K562 (cell line): ENCODE data around the gene DNASE2. TPM values are rescaled to one million over a fixed set of nuclear protein-coding genes. Genes with fewer than 3 reads are reported as not detected.

Experiments used
- ATAC-seq: fragments of 200-7000 bp; cut with Tn5 transposase; 3 replicates; pipeline ENCODE4 v1.9.1; 2020; ENCODE audit warnings: moderate library complexity
- BruUV-seq: library from RNA; stranded (reverse); fragments of 400-500 nt; replicated peaks from 2 replicates; lab custom pipeline; 2021; lab: Mats Ljungman, UMichigan
- CTCF ChIA-PET: fragments of 300-600 bp; formaldehyde crosslinking; extraction: SDS; loops from one replicate; lab custom pipeline; 2021; ENCODE audit warnings: low intra/inter-chr PET ratio; lab: Yijun Ruan, JAX
- POLR2A ChIA-PET: fragments of 300-600, 350-650 bp; sonication (Branson Sonifier 250); formaldehyde crosslinking; extraction: SDS; loops from one replicate; lab custom pipeline; 2021; ENCODE audit warnings: antibody characterized with exemption, inconsistent platforms; lab: Yijun Ruan, JAX
- DNase-seq, 4 experiments: peaks; one replicate each; pipeline versions ENCODE4 v3.0.0 to v3.0.0-alpha.2; 2011 to 2018; ENCODE audit warnings: low spot score in 3 of 4, mixed read lengths in 3 of 4; ENCODE audit errors: extremely low read depth in 1 of 4
- FAIRE-seq: peaks from 2 replicates; lab custom pipeline; 2011; peaks lifted over from hg19 to GRCh38; lab: Jason Lieb, UNC
- H2AFZ ChIP-seq: 2 replicates; pipeline ENCODE4 v1.6.0; 2011; ENCODE audit warnings: low read depth, low read length, control low read depth, inconsistent platforms
- H3K27ac ChIP-seq: fragments of 200-600 bp; 3 replicates; pipeline ENCODE4 v1.8.0; 2011; ENCODE audit warnings: low read depth, mild to moderate bottlenecking, control low read depth, inconsistent platforms, low read length, moderate library complexity, mixed read lengths; ENCODE audit errors: extremely low read depth
- H3K27me3 ChIP-seq, 2 experiments: fragments of 300-600 bp in 1 of 2; 2 replicates in 1 of 2; 3 replicates in 1 of 2; pipeline versions ENCODE4 v1.6.0 to v1.8.0; 2011; ENCODE audit warnings: inconsistent platforms in 2 of 2, low read length in 2 of 2, mild to moderate bottlenecking in 1 of 2, mixed read lengths in 1 of 2, moderate library complexity in 1 of 2; ENCODE audit not compliant: control insufficient read depth in 2 of 2, insufficient read depth in 2 of 2
- H3K36me3 ChIP-seq: fragments of 300-600 bp; 3 replicates; pipeline ENCODE4 v1.8.0; 2011; ENCODE audit warnings: mild to moderate bottlenecking, low read length, inconsistent platforms; ENCODE audit not compliant: control insufficient read depth, insufficient read depth
- H3K4me1 ChIP-seq, 2 experiments: fragments of 200-600 bp in 1 of 2; replicated peaks in 1 of 2; 2 replicates in 1 of 2; 3 replicates in 1 of 2; pipeline versions ENCODE4 v1.5.1 to v1.8.0; 2011; ENCODE audit warnings: inconsistent platforms in 2 of 2, low read length in 2 of 2, mild to moderate bottlenecking in 1 of 2, mixed read lengths in 1 of 2, moderate library complexity in 1 of 2; ENCODE audit not compliant: control insufficient read depth in 2 of 2, insufficient read depth in 2 of 2
- H3K4me2 ChIP-seq: 2 replicates; pipeline ENCODE4 v1.6.1; 2011; ENCODE audit warnings: low read length, control low read depth, inconsistent platforms, mixed read lengths; ENCODE audit not compliant: insufficient read depth
- H3K4me3 ChIP-seq: fragments of 200-600 bp; sonication (generic), shearing (Covaris generic); 2 replicates; pipeline ENCODE4 v1.5.1; 2016; ENCODE audit warnings: control low read depth, inconsistent platforms
- H3K79me2 ChIP-seq: fragments of 200-600 bp; 3 replicates; pipeline ENCODE4 v1.8.0; 2011; ENCODE audit warnings: low read length, inconsistent platforms; ENCODE audit not compliant: control insufficient read depth, insufficient read depth
- H3K9ac ChIP-seq, 2 experiments: 2 replicates each; pipeline versions ENCODE4 v1.6.0 to v1.6.1; 2011; ENCODE audit warnings: low read depth in 2 of 2, low read length in 2 of 2, control low read depth in 1 of 2, inconsistent platforms in 1 of 2, mild to moderate bottlenecking in 1 of 2, mixed read lengths in 1 of 2; ENCODE audit not compliant: insufficient read depth in 1 of 2
- H3K9me1 ChIP-seq: one replicate; pipeline ENCODE4 v1.6.0; 2011; ENCODE audit warnings: inconsistent platforms, mild to moderate bottlenecking, low read length, moderate library complexity; ENCODE audit not compliant: control insufficient read depth, insufficient read depth
- H3K9me3 ChIP-seq: replicated peaks from 2 replicates; pipeline ENCODE4 v1.5.1; 2011; ENCODE audit warnings: low read depth, low read length, inconsistent platforms; ENCODE audit not compliant: control insufficient read depth, insufficient read depth
- H4K20me1 ChIP-seq: replicated peaks from 2 replicates; pipeline ENCODE4 v1.6.1; 2011; ENCODE audit warnings: low read length, inconsistent platforms, mixed read lengths; ENCODE audit not compliant: control insufficient read depth, insufficient read depth
- CHD1 ChIP-seq: fragments of 200-600 bp; sonication (generic); IDR thresholded peaks from one replicate; pipeline ENCODE4 v1.6.1; 2012; ENCODE audit warnings: mild to moderate bottlenecking, moderate library complexity, low read length, inconsistent platforms
- NFIC ChIP-seq: fragments of 450-650 bp; IDR thresholded peaks from 2 replicates; pipeline ENCODE4 v1.6.1; 2017; ENCODE audit warnings: mild to moderate bottlenecking, inconsistent platforms
- PBX2 ChIP-seq, 2 experiments: IDR thresholded peaks in 1 of 2; conservative IDR thresholded peaks in 1 of 2; 2 replicates each; pipeline ENCODE4 v1.6.1; 2016; ENCODE audit warnings: low read depth in 2 of 2, mild to moderate bottlenecking in 1 of 2, missing compliant biosample characterization in 1 of 2, missing genetic modification characterization in 1 of 2, moderate library complexity in 1 of 2
- PKNOX1 ChIP-seq: fragments of 450-650 bp; IDR thresholded peaks from 2 replicates; pipeline ENCODE4 v1.6.1; 2016
- VEZF1 ChIP-seq: fragments of 200-800 bp; sonication (Bioruptor generic); IDR thresholded peaks from 2 replicates; pipeline ENCODE4 v1.6.1; 2017; ENCODE audit warnings: missing genetic modification characterization, missing compliant biosample characterization
- WGBS: fragments of 100-300 bp; shearing (Covaris generic); methylation state at CpG from one replicate; pipeline ENCODE4 v1.1.6; 2016; ENCODE audit warnings: low coverage, mixed read lengths; ENCODE audit not compliant: insufficient coverage; ENCODE audit errors: missing lambda C conversion rate; 5-methylcytosine and 5-hydroxymethylcytosine counted together
- in situ Hi-C: fragments of 300-500 bp; cut with MboI; formaldehyde crosslinking; loops from 4 replicates; pipeline ENCODE4 v1.15.0; 2018; ENCODE audit warnings: inconsistent platforms, mixed read lengths
- intact Hi-C: fragments of 100-400 bp; cut with micrococcal nuclease; formaldehyde crosslinking; loops from 2 replicates; pipeline ENCODE4 v1.14.2; 2022
- polyA plus RNA-seq, 8 experiments: library from polyadenylated mRNA; depleted of rRNA in 4 of 8; stranded (reverse) in 5 of 8; unstranded in 3 of 8; fragments of >200 nt; fragmentation: Nextera tagmentation in 2 of 8; fragmentation: Illumina TruSeq in 1 of 8; extraction: Ambion mirVana in 2 of 8; extraction: Trizol in 1 of 8; gene quantifications; 2 replicates each; pipeline versions ENCODE4 v1.2.1 to v1.2.3, GENCODE V29; 2011 to 2014; ENCODE audit warnings: inconsistent platforms in 1 of 8, missing spikeins in 1 of 8
- total RNA-seq, 7 experiments: library from RNA; depleted of rRNA in 6 of 7; stranded (reverse); fragments of >200 nt in 6 of 7; fragmentation: Illumina TruSeq in 2 of 7; extraction: Trizol in 2 of 7; gene quantifications; 2 replicates each; pipeline versions ENCODE4 v1.2.1 to v1.2.3, GENCODE V29; 2011 to 2021; ENCODE audit warnings: low replicate concordance in 1 of 7

DNASE2 gene
- total and polyA plus RNA-seq, 9 of the 15 experiments (the other 6 are each of a cell fraction or from before 2014, with no cell fraction given) = 4.4 to 27.0 (median 20.2) TPM

GRCh38 chr19:12913011-12913561 lies 31.8 kb upstream of the DNASE2 start:
- H3K79me2 ChIP-seq = no peaks in the 10 kb centered on the region
- H3K36me3 ChIP-seq = no peaks in the 10 kb centered on the region
- H3K9me3 ChIP-seq = no peaks in the 10 kb centered on the region
- FAIRE-seq (peak; percentile 19), ATAC-seq (peak; percentile 29), DNase-seq (peak in 3 of 4 experiments; percentile 18 to 24 (median 21))
- H3K4me2 ChIP-seq = peak overlapping the region; percentile 34
- peak overlapping the region; percentile 20 to 86; a peak in 3 of 4 replicates for H3K9ac ChIP-seq
- H3K27ac ChIP-seq = no peak overlapping the region; the same call in 2 of the 3 replicates
- H3K27me3 ChIP-seq = no peaks in the 10 kb centered on the region
- H2AFZ ChIP-seq = peak overlapping the region; percentile 77
- ChIA-PET CTCF (no interaction called here), POLR2A (interaction anchor here (0.7 to 2.3 kb wide), 13 partner anchors 9 to 37 kb away, joined by 3 to 8 read pairs (median 3); partner anchors contain the start of genes GCDH and KLF1)
- peaks cover 15 to 25% of the 10 kb centered on the region in 2 experiments for H3K4me1 ChIP-seq
- no peak overlapping the region for H3K4me3 ChIP-seq
- BruUV-seq = no TSS peak
- peak; percentile 85 for TF ChIP-seq PKNOX1
- TF ChIP-seq CHD1 = no peak
- TF ChIP-seq VEZF1 (CRISPR knock-in tag) = peak; percentile 16; the same call in 1 of the 2 replicates
- TF ChIP-seq PBX2 (CRISPR knock-in tag; IDR thresholded peaks at IDR 0.05; ENCODE audit: low read depth) = no peak
- peak; percentile 48 for TF ChIP-seq PBX2 (tag; conservative IDR thresholded peaks at IDR 0.05; ENCODE audit: low read depth)
- TF ChIP-seq NFIC = peak; percentile 57
- intact Hi-C loops = no loop called here
- H3K9me1 ChIP-seq = no peaks in the 10 kb centered on the region
- 27% methylated on average over 22 of the region's 22 CpGs for WGBS
- in situ Hi-C loops = no loop called here
- H4K20me1 ChIP-seq = no peaks in the 10 kb centered on the region
